HEK293 (cell line): Measurements from ENCODE around the gene TGFB1I1.

ENCODE experiments used
- CTCF ChIA-PET: fragments of 350-600 bp; formaldehyde crosslinking; extraction: SDS; loops from one replicate; lab custom pipeline; 2021; ENCODE audit warnings: antibody characterized with exemption; lab: Yijun Ruan, JAX
- POLR2A ChIA-PET: fragments of 300-600 bp; formaldehyde crosslinking; extraction: SDS; loops from one replicate; lab custom pipeline; 2020; ENCODE audit warnings: antibody characterized with exemption, inconsistent platforms; lab: Yijun Ruan, JAX
- H3K27ac ChIP-seq: fragments of 200-500 bp; sonication (Bioruptor generic); 2 replicates; pipeline ENCODE4 v1.5.1; 2014; ENCODE audit warnings: low read depth, low read length, control low read depth, inconsistent platforms; ENCODE audit errors: extremely low read depth
- H3K36me3 ChIP-seq, 2 experiments: fragments of 200-500 bp in 1 of 2; sonication (Bioruptor generic) in 1 of 2; 1 replicate in 1 of 2; 2 replicates in 1 of 2; pipeline ENCODE4 v1.5.1; 2014 to 2017; ENCODE audit warnings: inconsistent platforms in 2 of 2, low read length in 2 of 2; ENCODE audit not compliant: control insufficient read depth in 2 of 2, insufficient read depth in 1 of 2
- H3K4me1 ChIP-seq: fragments of 200-500 bp; sonication (Bioruptor generic); 2 replicates; pipeline ENCODE4 v1.5.1; 2014; ENCODE audit warnings: mild to moderate bottlenecking, low read length, inconsistent platforms; ENCODE audit not compliant: control insufficient read depth, insufficient read depth
- H3K4me3 ChIP-seq: 2 replicates; pipeline ENCODE4 v1.5.1; 2011; ENCODE audit warnings: low read depth, mild to moderate bottlenecking, control low read depth, low read length, moderate library complexity
- H3K9me3 ChIP-seq: fragments of 200-500 bp; sonication (Bioruptor generic); 2 replicates; pipeline ENCODE4 v1.5.1; 2014; ENCODE audit warnings: low read depth, low read length, inconsistent platforms; ENCODE audit not compliant: control insufficient read depth, insufficient read depth
- SCRT1 ChIP-seq: fragments of 450-650 bp; formaldehyde crosslinking; IDR thresholded peaks from 2 replicates; pipeline ENCODE4 v1.5.1; 2016; ENCODE audit warnings: missing biosample characterization, missing genetic modification characterization, borderline replicate concordance
- TSHZ1 ChIP-seq: fragments of 450-650 bp; formaldehyde crosslinking; IDR thresholded peaks from 2 replicates; pipeline ENCODE4 v1.5.1; 2016; ENCODE audit warnings: missing biosample characterization, missing genetic modification characterization, borderline replicate concordance
- ZBTB8A ChIP-seq: fragments of 450-650 bp; formaldehyde crosslinking; IDR thresholded peaks from 2 replicates; pipeline ENCODE4 v1.5.1; 2016; ENCODE audit warnings: missing biosample characterization, missing genetic modification characterization
- ZIC2 ChIP-seq: fragments of 450-650 bp; formaldehyde crosslinking; IDR thresholded peaks from 2 replicates; pipeline ENCODE4 v1.5.1; 2016; ENCODE audit warnings: missing biosample characterization, missing genetic modification characterization
- ZNF175 ChIP-seq: fragments of 450-650 bp; formaldehyde crosslinking; IDR thresholded peaks from 2 replicates; pipeline ENCODE4 v1.5.1; 2016; ENCODE audit warnings: missing biosample characterization, missing genetic modification characterization
- ZNF354C ChIP-seq: fragments of 450-650 bp; formaldehyde crosslinking; IDR thresholded peaks from 2 replicates; pipeline ENCODE4 v1.5.1; 2016; ENCODE audit warnings: missing biosample characterization, missing genetic modification characterization, low read depth, borderline replicate concordance
- ZNF571 ChIP-seq: fragments of 450-650 bp; formaldehyde crosslinking; IDR thresholded peaks from 2 replicates; pipeline ENCODE4 v1.5.0; 2017; ENCODE audit warnings: missing biosample characterization, missing genetic modification characterization
- ZNF580 ChIP-seq: fragments of 450-650 bp; formaldehyde crosslinking; IDR thresholded peaks from 2 replicates; pipeline ENCODE4 v1.5.1; 2016; ENCODE audit warnings: missing biosample characterization, missing genetic modification characterization
- ZNF629 ChIP-seq: fragments of 450-650 bp; formaldehyde crosslinking; IDR thresholded peaks from 2 replicates; pipeline ENCODE4 v1.5.1; 2017; ENCODE audit warnings: missing biosample characterization, missing genetic modification characterization
- ZNF654 ChIP-seq: fragments of 450-650 bp; formaldehyde crosslinking; IDR thresholded peaks from 2 replicates; pipeline ENCODE4 v1.5.1; 2016; ENCODE audit warnings: low read depth, missing biosample characterization, missing genetic modification characterization
- ZNF76 ChIP-seq: fragments of 450-650 bp; formaldehyde crosslinking; IDR thresholded peaks from 2 replicates; pipeline ENCODE4; 2016; ENCODE audit warnings: low read depth, missing biosample characterization, missing genetic modification characterization, borderline replicate concordance
- ZNF785 ChIP-seq: fragments of 450-650 bp; formaldehyde crosslinking; IDR thresholded peaks from 2 replicates; pipeline ENCODE4 v1.5.1; 2016; ENCODE audit warnings: missing biosample characterization, missing genetic modification characterization
- ZNF843 ChIP-seq: fragments of 450-650 bp; formaldehyde crosslinking; IDR thresholded peaks from 2 replicates; pipeline ENCODE4 v1.5.1; 2016; ENCODE audit warnings: missing biosample characterization, missing genetic modification characterization
- TF ChIP-seq, protein P1 (sequence below): fragments of 450-650 bp; formaldehyde crosslinking; IDR thresholded peaks from 2 replicates; pipeline ENCODE4 v1.5.1; 2016; ENCODE audit warnings: missing biosample characterization, missing genetic modification characterization
- TF ChIP-seq, protein P2 (sequence below): IDR thresholded peaks from 2 replicates; pipeline ENCODE4 v1.6.1; 2011; ENCODE audit warnings: mild to moderate bottlenecking, low read depth, low read length, borderline replicate concordance

Gene TGFB1I1

DNA sequence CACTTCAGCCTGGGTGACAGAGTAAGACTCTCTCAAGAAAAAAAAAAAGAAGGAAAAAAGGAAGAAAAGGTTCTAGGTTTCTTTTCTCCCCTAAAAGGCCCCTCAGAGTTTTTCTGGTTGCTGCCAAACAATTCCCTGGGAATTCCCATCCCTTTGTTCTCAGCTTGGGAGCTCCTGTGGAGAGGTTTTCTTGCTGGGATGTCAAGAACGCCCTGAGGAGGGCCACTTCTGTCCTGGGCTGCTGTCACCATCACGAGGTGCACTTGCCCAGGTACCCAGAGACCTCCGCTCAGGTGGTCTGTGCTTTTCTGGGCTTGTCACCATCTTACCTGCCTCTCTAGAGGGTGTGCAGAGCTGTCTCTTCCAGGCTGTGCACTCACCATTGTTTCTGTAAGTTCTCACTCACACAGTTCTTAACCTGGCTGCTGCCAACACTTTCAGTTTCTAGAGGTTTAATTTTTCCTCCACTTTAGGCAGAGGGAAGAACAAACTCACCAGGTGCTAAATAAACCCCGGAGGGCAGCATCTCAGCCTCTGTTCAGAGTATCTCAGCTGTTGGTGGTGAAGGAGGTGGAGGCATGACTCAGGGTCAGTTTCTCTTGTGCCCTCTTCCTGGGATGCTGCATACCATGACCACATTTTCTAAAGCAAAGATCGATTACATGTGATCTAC is 41.4 kb upstream of the TGFB1I1 start (continued):
- TF ChIP-seq ZNF629 (tag by site-specific recombination), result no peak

DNA sequence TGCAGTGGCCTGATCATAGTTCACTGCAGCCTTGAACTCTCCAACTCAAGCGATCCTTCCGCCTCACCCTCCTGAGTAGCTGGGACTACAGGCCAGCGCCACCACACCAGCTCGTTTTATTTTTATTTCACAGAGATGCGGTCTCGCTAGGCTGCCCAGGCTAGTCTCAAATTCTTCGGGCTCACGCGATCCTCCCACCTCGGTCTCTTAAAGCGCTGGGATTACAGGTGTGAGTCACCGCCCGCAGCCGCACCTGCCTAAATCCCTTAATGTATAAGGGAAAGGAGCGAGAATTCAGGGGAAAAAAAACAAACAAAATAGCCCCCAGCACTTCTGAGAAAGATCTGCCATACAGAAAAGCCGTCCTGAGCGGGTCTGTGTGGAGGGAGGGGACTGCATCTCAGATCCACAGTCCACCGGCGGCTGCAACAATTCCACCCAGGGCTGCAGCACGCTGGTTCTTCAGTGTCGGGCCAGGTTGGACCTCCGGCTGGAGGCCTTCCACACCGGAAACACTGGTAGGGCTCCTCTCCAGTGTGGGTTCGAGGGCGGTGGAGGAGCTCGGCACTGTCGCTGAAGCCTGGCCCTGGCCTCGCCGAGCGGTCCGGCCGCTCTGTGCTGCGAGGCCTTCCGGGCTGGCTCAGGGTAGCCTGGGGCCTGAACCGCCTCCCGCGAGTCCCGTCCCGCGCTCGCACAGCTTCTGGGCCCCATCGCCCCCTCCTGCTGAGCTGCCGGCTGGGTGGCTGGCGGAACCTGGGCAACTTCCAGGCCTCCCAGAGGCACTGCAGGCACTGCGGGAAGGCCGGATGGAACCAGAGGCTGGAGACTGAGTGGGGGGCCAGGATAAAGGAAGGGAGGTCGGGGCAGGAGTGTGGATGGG is 36.4 kb upstream of the TGFB1I1 start:
- Histone ChIP-seq H3K4me1 (no peaks in the 10 kb centered on the region), H3K4me3 (no peak overlapping the region), H3K9me3 (no peaks in the 10 kb centered on the region), H3K27ac (no peak overlapping the region), H3K36me3 (no peaks in the 10 kb centered on the region)
- no peak for TF ChIP-seq ZNF785 (tag by site-specific recombination)
- no peak for TF ChIP-seq ZNF175
- TF ChIP-seq ZIC2 (tag by site-specific recombination), result peak; percentile 25; the same call in 1 of the 2 replicates
- TF ChIP-seq, protein P1, sequence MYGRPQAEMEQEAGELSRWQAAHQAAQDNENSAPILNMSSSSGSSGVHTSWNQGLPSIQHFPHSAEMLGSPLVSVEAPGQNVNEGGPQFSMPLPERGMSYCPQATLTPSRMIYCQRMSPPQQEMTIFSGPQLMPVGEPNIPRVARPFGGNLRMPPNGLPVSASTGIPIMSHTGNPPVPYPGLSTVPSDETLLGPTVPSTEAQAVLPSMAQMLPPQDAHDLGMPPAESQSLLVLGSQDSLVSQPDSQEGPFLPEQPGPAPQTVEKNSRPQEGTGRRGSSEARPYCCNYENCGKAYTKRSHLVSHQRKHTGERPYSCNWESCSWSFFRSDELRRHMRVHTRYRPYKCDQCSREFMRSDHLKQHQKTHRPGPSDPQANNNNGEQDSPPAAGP (tag by site-specific recombination), result no peak
- TF ChIP-seq ZNF843 (tag by site-specific recombination), result 0 out of 2 replicates have a peak, but pooled peaks have one; percentile 13
- CTCF ChIA-PET, result no interaction called here
- POLR2A ChIA-PET, result no interaction called here

GRCh38 chr16:31436221-31437045 is 35.5 kb upstream of the TGFB1I1 start:
- no peak overlapping the region for H3K4me3 ChIP-seq
- no peak overlapping the region for H3K27ac ChIP-seq
- ChIA-PET POLR2A (no interaction called here), CTCF (no interaction called here)
- TF ChIP-seq ZNF571 (tag by site-specific recombination), result no peak
- TF ChIP-seq ZNF76 (tag by site-specific recombination), result no peak
- no peak for TF ChIP-seq ZBTB8A (tag by site-specific recombination)
- no peak for TF ChIP-seq ZNF654
- TF ChIP-seq, protein P2, sequence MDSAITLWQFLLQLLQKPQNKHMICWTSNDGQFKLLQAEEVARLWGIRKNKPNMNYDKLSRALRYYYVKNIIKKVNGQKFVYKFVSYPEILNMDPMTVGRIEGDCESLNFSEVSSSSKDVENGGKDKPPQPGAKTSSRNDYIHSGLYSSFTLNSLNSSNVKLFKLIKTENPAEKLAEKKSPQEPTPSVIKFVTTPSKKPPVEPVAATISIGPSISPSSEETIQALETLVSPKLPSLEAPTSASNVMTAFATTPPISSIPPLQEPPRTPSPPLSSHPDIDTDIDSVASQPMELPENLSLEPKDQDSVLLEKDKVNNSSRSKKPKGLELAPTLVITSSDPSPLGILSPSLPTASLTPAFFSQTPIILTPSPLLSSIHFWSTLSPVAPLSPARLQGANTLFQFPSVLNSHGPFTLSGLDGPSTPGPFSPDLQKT, result no peak
- no peak for TF ChIP-seq TSHZ1 (tag by site-specific recombination)
- TF ChIP-seq ZNF580, result no peak
- TF ChIP-seq SCRT1 (tag by site-specific recombination), result no peak
- TF ChIP-seq ZNF354C, result no peak
- no peak for TF ChIP-seq ZNF629 (tag by site-specific recombination)
- no peaks in the 10 kb centered on the region for H3K9me3 ChIP-seq
- no peaks in the 10 kb centered on the region for H3K36me3 ChIP-seq
- H3K4me1 ChIP-seq, result no peaks in the 10 kb centered on the region
